ENCODE data around the gene EPHB1.

Gene EPHB1

DNA sequence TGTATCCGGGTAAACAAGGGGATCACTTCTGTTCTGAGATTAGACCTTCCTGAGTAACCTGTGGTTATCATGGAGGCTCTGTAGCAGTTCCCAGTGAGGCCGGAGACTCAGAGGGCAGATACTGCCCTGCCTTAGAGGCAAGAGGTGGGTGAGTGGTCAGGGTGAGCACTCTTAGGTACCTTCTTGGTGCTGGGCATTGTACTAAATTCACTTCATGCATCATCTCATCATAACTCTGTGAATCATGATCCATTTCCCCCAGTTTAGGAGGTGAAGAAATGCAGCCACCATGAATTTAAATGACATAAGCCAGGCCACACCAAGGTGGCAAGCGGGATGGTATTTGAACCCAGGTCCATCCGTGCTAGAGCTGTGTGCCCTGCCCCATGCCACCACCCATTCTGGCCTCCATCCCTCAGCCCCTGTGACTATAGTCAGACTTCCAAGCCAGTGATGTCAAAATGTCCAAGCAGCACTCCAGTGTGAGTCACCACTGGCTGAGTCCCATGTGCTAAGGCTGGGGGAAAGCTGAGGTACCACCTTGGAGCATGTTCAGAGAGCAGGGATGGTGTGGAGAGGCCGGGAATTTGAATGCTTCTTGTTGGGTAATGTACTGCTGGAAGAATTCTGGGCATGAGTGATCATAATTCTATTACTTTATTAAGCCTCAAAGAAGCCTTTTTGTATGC lies 88.8 kb downstream of the EPHB1 start:
- no peak for DNase-seq (ENCODE audit: low read depth in 2 of 2)

DNA sequence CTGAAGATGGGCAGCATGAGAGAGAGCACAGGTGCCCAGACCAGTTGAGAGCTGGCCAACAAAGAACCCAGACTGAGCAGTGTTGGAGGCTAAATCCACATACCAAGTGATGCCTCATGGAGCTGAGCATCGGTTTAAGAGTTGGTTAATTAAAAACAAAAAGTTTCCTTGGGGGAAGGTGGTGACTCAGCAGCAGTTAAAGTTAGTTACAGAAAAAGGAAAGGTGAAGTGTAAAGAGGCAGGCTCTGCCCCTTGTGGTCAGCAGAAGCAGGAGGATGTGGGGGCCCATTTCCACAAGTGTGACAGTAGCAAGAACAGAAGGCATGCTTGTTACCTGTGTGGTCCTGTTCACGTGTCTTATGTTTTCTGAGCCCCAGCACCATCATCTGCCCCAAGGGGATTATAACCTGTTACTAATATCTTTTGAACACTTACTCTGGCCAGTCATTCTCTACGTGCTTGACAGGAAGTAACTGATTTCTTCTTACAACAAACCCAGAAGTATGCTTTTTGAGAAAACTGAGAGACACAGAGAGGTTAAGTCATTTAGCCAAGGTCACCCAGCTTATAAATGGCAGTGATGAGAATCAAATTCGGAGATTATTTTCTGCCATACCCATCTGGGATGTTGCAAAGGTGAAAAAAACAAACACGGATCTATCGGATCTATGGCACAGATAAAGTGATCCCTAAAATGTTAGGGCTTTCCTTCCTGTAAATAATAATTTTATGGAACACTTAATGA lies 91.0 kb downstream of the EPHB1 start:
- DNase-seq (ENCODE audit: low read depth in 2 of 2), result no peak

DNA sequence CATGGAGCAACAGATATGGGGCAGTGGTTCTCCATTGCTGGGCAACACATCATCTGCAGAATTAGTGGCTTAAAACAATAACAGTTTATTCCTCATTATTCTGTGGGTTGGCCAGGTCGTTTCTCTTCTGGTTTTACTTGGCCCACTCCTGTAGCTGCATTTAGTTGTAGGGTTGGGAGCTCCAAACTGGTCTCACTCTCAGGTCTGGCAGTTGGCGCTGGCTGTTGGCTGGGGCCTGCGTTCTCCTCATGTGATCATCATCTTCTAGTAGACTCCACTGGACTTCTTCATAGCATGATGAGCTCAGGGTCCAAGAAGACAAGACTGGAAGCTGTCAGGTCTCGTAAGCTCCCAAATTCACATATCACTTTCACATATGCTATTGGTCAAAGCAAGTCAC lies 91.9 kb downstream of the EPHB1 start:
- no peak for DNase-seq (ENCODE audit: low read depth in 2 of 2)

DNA sequence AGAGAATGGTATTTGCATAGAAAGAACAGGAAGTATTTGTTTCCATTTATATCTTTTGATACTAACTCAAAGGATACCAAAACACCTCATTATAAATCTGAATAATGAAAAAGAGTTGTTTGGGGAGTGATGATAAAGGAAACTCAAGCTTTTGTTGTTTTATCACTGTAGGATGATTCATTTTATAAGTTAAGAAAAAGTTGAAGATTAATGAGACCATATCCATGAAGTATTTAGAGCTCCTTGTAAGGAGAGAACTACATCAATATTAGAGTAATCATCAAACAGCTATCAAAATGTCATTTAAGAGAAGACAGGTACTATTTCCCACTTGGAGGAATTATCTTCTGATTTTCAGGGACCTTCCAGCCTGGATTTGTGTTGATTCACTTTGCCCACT lies 92.5 kb downstream of the EPHB1 start:
- no peak for DNase-seq (ENCODE audit: low read depth in 2 of 2)

DNA sequence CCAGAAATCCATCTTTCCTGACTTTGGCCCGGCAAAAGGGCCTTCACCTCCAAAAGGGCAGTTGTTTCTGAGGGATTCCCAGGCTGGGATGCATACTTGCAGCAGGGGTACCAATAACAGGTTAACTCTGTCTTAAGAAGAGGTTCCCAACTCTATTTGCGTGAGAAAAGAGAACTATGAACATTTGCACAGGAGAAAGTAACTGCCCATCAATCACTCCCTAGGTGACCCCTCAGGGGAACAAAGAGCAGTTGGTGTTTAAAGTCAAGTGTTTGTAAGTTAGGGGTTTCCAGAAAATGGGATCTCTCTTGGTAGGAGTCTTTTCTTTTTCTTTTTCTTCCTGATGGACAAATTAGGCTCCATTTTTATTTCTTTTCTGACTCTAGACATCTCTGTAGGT lies 97.3 kb downstream of the EPHB1 start:
- DNase-seq (ENCODE audit: low read depth in 2 of 2), result no peak

DNA sequence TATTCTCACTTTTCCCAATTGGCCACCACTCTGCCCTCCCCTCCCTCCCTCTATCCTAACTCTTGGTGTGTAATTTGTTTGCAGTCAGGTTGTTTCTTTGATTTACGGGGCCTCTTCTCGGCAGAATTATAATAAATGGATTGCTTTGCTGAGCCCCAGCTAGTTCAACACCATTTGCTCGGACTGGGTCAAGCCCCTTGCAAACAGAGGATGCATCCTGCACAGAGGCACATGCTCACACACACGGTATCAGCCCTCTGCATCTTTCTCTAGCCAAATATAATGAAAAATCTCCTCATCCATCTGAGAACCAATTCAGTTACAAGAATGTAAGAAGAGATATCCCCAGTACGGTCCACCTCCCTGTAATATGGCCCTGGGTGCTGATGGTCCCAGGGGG lies 97.7 kb downstream of the EPHB1 start:
- no peak for DNase-seq (ENCODE audit: low read depth in 2 of 2)

DNA sequence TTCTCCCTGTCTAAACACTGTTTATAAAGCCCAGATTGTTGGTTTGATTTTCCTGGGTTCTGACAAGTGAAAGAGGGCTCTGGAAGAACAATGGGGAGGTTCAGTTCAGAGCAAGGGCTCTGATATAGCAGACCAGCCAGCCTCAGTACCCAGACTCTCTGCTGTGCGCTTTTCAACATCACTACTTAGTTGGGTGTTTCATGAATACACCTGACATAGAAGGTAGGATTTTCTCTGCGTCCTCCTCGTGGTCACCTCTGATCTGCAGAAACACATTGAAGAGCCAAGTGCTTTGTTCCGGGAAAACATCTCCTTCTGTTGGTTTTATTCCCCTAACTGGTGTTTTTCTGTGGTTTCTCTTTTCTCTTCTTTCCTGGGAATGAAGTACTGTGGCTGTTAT lies 99.5 kb downstream of the EPHB1 start:
- DNase-seq (ENCODE audit: low read depth in 2 of 2), result no peak

DNA sequence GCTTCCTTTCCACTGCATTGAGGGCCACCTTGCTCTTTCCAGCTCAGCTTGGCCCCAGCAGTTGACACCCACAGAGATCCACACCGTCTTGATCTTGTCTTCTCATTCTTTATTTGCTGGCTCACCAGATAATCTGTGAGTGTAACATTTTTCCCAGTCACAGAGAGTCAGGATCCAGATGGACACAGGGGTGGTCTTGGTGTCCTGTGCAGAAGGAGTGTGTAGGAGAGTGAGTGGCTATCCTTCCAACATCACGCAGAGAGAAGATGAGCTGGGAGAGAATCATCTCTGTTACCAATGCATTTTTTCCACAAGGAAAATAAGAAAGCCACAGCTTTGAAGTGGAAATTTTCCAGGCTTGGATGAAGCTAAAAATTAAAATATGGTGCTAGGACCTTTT lies 100.1 kb downstream of the EPHB1 start:
- no peak for DNase-seq (ENCODE audit: low read depth in 2 of 2)

DNA sequence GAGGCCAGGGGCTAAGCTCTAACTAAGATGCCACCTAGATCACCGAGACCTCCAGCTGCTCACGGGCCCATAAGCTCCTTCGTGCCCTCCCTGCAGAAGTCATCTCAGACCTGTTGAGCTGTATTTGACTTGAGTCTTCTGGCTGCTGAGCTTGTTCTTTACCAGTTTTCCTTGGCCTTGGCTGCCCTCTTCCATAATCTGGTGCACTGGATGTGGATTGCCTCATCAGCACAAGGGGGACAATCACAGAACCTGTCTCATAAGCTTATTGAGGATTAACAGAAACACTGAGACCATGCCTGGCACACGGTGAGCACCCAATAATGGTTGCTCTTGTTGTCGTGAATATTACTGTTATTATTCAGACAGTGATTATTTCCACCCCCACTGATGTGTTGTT lies 101.1 kb downstream of the EPHB1 start:
- no peak for DNase-seq (ENCODE audit: low read depth in 2 of 2)

DNA sequence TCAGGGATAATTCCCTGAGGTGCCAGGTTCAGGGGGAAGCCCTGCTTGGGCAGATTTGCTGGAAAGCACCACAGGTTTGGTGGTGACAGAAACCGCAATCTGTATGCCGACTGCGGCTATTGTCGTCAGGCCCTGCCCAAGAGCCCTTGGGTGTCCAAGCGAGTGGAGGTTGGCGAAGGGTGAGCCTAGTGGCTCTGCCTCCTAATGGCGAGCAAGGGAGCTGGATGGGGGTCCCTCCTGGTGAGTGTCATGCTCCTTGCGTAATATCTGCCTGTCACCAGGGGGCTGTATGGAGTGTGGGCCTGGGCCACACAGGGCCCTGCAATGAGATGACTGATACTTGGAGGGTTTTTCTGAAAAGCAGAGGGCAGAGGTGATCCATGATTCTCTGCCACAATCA lies 101.6 kb downstream of the EPHB1 start:
- no peak for DNase-seq (ENCODE audit: low read depth in 2 of 2)

DNA sequence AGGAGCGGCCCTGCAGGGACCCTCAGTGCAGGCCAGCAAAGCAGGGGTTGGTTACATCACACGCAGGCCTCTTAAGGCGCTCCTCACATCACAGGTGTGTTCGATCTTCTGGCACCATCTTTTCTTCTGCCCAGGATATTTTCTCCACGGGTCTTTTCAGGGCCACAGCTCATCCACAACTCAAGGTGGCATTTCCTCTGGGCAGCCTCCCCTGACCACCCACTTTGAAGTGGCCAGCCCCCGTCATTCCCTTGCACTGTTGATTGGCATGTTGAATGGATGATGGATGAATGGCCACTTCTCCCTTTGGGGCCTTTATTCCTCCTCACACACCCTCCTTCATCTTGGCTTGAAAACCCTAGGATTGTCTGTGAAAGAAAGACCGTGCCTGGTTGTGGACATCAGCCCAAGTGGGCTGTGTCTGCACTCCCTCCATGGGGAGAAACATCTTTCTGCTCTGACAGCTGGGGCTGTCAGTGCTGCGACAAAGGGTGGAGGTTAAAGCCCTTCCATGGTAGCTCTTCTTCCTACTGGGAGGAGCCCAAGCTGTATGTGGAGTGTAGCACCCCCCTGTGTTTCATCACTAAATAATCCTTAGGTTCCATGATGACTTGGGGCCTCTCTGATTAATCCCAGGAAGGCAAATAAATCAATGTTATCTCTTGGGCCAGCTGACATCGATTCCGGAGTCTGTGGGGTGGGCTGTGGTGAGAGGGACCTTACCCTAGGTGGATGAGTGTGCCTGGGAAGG lies 102.5 kb downstream of the EPHB1 start:
- DNase-seq (ENCODE audit: low read depth in 2 of 2), result no peak

DNA sequence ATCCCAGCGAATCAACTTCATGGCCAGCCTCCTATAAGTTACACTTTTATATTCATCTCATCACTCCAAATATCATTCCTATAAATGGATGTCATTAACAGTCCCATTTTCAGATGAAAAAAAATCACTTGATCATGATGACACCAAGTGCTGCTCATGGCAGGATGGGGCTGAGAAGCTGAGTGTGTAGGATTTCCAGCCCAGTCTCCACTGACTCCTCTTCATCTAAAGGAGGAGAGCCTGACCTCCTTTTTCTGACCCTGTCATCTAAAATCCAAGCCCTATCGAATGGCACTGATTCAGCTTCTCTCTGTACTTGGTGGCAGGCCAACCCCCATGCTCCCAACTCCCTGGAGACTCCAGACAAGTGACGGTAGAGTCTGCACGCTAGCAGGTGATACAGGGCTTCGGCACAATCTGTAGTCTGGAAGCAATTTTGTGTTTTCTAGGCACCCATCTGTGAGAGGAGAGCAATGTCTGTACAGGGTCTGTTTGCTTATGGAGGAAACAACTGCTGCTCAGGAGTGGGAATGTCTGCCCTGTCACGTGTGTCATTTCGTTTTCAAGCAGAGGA lies 103.2 kb downstream of the EPHB1 start:
- DNase-seq (ENCODE audit: low read depth in 2 of 2), result no peak

DNA sequence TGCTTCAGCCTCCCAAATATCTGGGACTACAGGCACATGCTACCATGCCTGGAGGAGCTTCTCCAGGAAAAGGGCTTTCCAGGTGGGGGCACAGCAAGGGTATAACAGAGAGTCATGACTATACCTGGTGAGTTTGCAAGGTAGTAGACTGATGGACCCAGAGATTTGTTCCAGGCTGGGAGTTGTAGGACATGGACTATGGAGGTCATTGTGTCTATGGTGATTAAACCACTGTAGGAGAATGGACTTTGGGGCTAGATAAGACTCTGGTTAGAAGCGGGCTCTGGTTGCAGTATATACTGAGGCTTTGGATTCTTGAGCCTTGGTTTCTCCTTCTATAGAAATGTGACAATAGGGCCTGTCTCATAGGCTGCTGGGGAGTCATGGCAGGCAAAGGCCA lies 104.7 kb downstream of the EPHB1 start:
- DNase-seq (ENCODE audit: low read depth in 2 of 2), result no peak

DNA sequence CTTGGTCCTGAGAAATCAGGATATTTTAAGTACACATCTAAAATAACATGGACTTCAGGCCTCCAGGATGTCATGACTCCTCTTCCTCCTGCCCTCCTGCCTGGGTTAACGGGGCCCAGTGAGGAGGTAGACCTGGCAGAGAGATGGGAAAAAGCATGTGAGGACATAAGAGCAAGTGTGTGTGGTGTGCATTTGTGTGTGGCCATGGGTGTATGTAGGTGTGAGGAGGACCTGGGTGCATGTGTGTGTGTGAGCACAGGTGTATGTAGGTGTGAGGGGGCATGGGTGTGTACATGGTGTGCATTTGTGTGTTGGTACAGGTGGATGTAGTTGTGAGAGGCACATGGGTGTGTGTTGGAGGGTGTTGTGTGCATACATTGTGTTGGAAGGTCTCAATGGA lies 105.4 kb downstream of the EPHB1 start:
- DNase-seq (ENCODE audit: low read depth in 2 of 2), result no peak

DNA sequence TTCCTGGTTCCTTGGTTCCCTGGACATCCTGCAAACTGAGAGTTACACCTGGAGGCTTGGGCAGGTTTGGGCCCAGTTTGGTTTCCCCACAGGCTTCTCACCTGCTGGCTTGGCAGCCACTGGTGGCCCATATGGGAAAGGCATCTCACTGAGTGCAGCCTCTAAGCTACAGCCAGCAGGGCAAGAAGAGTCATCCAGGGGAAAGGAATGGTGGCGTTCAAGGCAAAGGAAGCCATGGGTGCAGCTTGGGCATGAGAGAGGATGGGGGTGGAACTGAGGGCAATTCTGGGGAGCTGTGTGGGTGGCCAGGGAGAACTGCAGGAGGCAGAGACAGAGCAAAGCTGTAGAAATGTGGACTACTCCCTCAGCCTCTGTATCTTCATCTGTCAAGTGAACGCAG lies 106.4 kb downstream of the EPHB1 start:
- DNase-seq (ENCODE audit: low read depth in 2 of 2), result no peak

DNA sequence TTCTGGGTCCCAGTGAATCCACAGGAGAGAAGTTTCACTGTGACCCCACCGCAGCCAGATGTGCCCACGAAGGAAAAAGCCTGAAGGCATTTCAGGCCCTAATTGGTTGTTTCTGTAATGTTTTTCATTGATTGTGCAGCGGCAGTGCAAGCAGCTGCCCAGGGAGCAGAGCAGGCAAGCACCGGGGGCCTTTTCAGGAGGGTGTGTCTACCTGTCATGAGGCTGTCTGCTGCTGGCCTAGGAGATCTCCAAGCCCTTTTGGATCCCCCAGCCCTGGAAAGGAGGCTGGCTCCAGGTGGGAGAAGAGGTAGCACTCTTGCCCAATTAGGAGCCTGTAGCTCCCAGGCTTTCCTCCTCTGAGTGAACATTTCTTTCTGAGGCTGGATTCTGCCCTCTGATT lies 108.8 kb downstream of the EPHB1 start:
- DNase-seq (ENCODE audit: low read depth in 2 of 2), result no peak

DNA sequence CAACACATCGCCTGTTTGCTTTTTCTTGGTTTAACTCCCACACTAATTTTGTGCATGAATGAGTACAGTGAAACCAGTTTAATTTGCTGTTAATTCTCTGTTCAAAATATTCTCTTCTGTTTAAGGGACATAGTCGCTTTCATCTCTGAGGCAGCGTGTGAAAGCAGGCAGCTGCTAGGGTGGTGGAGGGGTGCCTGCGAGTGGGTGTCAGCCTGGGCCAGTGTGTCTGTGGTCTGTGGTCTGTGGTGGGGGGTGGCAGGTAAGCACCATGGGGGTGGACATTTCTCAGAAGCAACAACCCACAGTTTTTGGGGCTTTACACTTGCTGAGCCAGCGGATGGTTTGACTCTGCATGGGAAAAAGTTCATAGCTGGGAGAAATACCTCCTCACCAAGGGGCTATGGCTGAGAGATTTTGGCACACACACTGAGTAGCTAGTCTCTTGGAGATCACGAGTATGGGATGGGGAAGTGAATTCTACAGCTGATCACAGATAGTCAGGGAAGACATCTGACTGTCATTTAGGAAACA lies 109.2 kb downstream of the EPHB1 start:
- peak; percentile 36 to 38 for DNase-seq (ENCODE audit: low read depth in 2 of 2)

DNA sequence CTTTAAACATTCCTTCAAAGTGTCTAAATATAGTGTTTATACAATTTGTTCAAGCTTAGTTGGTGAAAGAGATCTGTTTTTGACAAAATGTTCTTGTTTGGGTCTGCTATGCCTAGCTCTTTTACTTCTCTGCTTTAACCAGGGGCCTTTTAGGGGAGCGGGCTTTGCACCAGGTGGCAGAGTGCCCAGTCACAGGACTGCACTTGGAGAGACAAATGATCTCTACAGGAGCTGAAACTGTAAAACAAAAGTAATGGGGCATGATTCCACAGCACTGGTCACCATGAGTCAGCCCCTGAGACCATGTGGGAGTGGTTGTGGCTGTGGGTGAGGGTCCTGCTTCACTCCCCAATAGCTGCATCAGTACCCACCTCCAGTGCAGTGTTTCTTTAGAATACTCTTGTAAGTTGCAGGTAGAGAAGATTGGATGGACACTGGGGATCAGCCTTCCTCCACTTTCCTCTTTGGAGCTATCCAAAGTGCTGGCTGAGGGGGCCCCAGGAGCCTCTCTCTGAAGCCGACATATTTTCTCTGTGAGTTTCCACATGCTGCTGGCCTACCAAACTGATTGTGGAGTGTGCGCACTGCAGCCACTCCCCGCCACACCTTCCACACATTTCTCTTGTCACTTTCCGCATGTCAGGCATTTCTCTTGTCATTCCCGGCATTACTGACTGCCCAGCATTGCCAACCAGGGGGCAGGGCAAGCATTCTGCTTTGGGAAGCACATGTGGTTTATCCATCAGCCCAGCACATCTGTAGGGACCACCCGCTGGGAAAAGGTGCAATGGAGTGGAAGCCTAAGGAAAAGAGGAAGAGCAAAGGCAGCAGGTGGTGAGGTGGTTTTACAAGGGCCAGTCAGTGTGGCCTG lies 110.0 kb downstream of the EPHB1 start:
- no peak for DNase-seq (ENCODE audit: low read depth in 2 of 2)

DNA sequence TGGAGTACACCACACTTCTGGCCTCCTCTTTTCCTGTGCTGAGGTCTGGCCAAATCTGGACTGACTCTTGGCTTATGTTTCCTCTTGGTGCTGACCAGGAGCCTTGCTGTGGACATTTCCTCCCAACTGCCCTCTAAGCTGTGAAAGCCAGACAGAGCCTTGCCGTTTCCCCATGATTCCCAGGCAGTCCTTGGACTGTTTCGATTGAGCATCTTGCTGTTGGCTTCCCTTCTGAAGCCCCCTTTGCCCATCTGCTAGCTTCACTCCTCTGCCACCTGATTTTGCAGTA lies 110.5 kb downstream of the EPHB1 start:
- DNase-seq (ENCODE audit: low read depth in 2 of 2), result no peak

DNA sequence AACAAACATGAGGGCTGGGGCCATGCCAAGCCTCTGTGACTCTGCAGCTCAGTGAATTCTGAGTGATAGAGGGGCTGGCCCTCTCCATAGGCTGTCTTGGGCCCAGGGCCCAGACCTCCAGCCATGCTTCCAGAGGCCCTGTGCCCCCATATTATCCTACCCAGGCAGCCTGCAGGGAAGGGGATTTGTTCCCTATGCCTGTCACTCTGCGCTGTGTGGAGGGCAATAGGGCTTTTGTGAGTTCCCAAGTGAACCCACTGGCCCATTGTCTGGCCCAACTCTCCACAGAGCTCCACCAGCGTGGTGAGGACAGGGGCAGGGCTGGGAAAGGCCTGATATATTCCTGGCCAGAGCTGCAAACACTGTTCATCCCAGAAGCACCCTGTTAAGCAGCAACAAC lies 113.2 kb downstream of the EPHB1 start:
- DNase-seq (ENCODE audit: low read depth in 2 of 2), result no peak

DNA sequence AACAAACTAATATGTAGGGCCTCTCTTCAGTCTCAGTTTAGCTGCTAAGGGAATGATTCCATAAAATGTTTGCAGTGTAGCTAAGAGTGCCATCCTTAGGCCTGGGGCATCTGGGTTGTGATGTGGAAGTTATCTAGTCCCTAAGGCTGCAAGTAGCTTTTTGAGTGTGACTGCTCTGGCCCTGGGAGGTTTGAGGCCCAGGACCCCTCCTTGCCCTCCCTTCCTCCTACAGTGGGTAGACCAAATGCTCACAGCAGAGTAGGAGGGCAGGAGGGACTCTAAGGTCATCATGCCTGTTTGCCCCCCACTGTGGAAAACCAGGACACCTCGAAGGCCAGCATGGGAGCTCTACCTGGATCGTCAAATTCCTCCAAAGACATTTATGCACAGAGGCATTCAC lies 115.0 kb downstream of the EPHB1 start:
- DNase-seq (ENCODE audit: low read depth in 2 of 2), result no peak

Data from stimulated activated CD8-positive, alpha-beta memory T cell treated with anti-CD3 and anti-CD28 coated beads, Interleukin-15, amount 100 ng/mL, for 48 hours (primary cell).